Measurements from ENCODE around the gene BCAS3. TPM values are rescaled to one million over a fixed set of nuclear protein-coding genes. Genes with fewer than 3 reads are reported as not detected.

BCAS3 gene
- total RNA-seq, 4 donors from 2014 or later, result 42.1 to 84.7 (median 54.1) TPM

GRCh38 chr17:61338874-61339478 lies 661.3 kb downstream of the BCAS3 start:
- intact Hi-C loops (cut with DNase I; ENCODE audit: low total_unique reads), result no loop called here

GRCh38 chr17:61340431-61341209 lies 663.0 kb downstream of the BCAS3 start:
- DNase-seq (ENCODE audit: low spot score in 2 of 2), result no peak
- intact Hi-C loops (cut with DNase I; ENCODE audit: low total_unique reads), result no loop called here
- no peak overlapping the region for H3K4me3 ChIP-seq (ENCODE audit: low read depth, poor library complexity, severe bottlenecking)
- TF ChIP-seq POLR2A (IDR thresholded peaks at IDR 0.05), result no peak
- TF ChIP-seq, protein P1, sequence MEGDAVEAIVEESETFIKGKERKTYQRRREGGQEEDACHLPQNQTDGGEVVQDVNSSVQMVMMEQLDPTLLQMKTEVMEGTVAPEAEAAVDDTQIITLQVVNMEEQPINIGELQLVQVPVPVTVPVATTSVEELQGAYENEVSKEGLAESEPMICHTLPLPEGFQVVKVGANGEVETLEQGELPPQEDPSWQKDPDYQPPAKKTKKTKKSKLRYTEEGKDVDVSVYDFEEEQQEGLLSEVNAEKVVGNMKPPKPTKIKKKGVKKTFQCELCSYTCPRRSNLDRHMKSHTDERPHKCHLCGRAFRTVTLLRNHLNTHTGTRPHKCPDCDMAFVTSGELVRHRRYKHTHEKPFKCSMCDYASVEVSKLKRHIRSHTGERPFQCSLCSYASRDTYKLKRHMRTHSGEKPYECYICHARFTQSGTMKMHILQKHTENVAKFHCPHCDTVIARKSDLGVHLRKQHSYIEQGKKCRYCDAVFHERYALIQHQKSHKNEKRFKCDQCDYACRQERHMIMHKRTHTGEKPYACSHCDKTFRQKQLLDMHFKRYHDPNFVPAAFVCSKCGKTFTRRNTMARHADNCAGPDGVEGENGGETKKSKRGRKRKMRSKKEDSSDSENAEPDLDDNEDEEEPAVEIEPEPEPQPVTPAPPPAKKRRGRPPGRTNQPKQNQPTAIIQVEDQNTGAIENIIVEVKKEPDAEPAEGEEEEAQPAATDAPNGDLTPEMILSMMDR (IDR thresholded peaks at IDR 0.05), result no peak
- WGBS, 2 donors, result 89 to 91% methylated on average over 13 of the region's 13 CpGs

More at GRCh38 chr17:61338874-61339478, 661.3 kb downstream of the BCAS3 start:
- WGBS, 2 donors, result 90 to 94% methylated on average over 5 of the region's 5 CpGs
- no peak for TF ChIP-seq POLR2A (IDR thresholded peaks at IDR 0.05)
- TF ChIP-seq, protein P1 (IDR thresholded peaks at IDR 0.05), result no peak
- no peak overlapping the region for H3K4me3 ChIP-seq (ENCODE audit: low read depth, poor library complexity, severe bottlenecking)
- DNase-seq (ENCODE audit: low spot score in 2 of 2), result no peak

- intact Hi-C loops (cut with DNase I; ENCODE audit: low total_unique reads), result no loop called here
- DNase-seq (ENCODE audit: low spot score in 2 of 2), result no peak
- H3K4me3 ChIP-seq (ENCODE audit: low read depth, poor library complexity, severe bottlenecking), result no peak overlapping the region
- 75% methylated on average over 6 of the region's 6 CpGs for WGBS, 2 donors
- TF ChIP-seq, protein P1 (IDR thresholded peaks at IDR 0.05), result no peak
- no peak for TF ChIP-seq POLR2A (IDR thresholded peaks at IDR 0.05)
Measured at GRCh38 chr17:61343576-61343975, 665.9 kb downstream of the BCAS3 start.

- TF ChIP-seq, protein P1 (IDR thresholded peaks at IDR 0.05), result no peak
- TF ChIP-seq POLR2A (IDR thresholded peaks at IDR 0.05), result no peak
- no peak overlapping the region for H3K4me3 ChIP-seq (ENCODE audit: low read depth, poor library complexity, severe bottlenecking)
- intact Hi-C loops (cut with DNase I; ENCODE audit: low total_unique reads), result no loop called here
- DNase-seq (ENCODE audit: low spot score in 2 of 2), result no peak
- WGBS, 2 donors, result 81 to 94% methylated on average over 6 of the region's 6 CpGs
Measured at GRCh38 chr17:61345061-61345460, 667.4 kb downstream of the BCAS3 start.

DNA sequence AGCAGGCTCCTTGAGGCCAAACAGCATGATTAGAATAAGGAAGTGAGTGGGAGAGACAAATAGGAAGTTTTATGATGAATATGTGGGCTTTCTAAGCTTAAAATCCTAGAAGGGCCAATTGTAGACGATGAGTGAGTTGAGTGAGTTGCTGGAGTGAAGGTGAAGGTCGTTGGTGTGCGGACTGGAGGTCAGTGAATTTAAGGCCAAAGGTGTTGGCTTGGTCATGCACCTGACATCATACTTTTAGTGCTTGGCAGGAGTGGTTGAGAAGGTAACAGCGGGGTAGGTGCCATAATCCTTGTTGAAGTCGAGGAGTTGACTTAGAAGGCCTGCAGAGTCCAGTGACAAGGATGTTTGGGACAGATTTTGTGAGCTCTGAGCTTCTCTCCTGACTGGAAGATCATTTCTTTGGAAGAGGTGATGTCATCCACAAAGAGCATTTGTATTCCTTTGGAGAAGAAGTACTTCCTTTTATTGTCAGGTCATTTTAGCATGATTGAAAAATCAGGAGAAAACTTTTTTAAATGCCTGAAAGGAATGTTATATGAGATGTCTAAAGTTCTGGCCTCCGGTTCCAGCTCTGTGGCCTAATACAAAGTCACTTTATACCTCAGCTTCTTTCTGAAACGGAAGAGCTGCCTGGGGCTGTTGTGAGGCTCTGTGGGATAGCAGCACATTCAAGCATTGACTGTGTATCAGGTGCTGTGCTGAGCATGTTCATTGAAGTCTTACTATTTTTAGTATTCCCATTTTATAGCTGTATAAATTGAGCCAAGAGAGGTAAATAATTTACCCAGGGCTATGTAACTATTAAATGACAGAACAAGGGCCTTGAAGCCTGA lies 668.4 kb downstream of the BCAS3 start:
- TF ChIP-seq POLR2A (IDR thresholded peaks at IDR 0.05), result no peak
- TF ChIP-seq, protein P1 (IDR thresholded peaks at IDR 0.05), result no peak
- H3K4me3 ChIP-seq (ENCODE audit: low read depth, poor library complexity, severe bottlenecking), result no peak overlapping the region
- DNase-seq (ENCODE audit: low spot score in 2 of 2), result no peak
- intact Hi-C loops (cut with DNase I; ENCODE audit: low total_unique reads), result no loop called here
- 87 to 88% methylated on average over 7 of the region's 7 CpGs for WGBS, 2 donors

Data from lower leg skin (tissue), 4 donors.